NCI-H2029 treated with DMSO at 0.1 percent for 48 hours (cell line): ENCODE measurements around the gene PIP5K1A.

Experiments used
- DNase-seq: peaks from one replicate; lab custom pipeline; 2025; lab: John Stamatoyannopoulos, UW

Gene PIP5K1A

DNA sequence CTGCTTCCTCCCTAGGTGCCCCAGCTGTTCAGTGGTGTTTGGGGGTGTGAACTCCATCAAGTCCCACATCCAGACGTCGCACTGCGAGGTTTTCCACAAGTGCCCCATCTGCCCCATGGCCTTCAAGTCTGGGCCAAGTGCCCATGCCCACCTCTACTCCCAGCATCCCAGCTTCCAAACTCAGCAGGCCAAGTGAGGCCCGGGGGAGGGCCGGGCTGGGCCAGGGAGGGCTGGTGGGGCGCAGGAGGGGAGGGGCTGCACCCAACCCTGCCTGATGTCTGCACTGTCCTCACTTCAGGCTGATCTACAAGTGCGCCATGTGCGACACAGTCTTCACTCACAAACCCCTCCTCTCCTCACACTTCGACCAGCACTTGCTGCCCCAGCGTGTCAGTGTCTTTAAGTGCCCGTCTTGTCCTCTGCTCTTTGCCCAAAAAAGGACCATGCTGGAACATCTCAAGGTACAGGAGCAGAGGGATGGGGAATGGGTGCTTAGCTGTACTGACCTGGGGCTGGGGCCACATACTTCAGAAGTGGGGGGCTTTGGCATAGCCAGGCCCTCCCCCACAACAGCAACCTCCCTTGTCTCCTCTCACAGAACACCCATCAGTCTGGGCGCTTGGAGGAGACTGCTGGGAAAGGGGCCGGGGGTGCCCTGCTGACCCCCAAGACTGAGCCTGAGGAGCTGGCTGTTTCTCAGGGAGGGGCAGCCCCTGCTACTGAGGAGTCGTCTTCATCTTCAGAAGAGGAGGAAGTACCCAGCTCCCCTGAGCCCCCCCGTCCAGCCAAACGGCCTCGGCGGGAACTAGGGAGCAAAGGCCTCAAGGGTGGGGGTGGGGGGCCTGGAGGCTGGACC, 91.0 kb downstream of the PIP5K1A start:
- no peak for DNase-seq

DNA sequence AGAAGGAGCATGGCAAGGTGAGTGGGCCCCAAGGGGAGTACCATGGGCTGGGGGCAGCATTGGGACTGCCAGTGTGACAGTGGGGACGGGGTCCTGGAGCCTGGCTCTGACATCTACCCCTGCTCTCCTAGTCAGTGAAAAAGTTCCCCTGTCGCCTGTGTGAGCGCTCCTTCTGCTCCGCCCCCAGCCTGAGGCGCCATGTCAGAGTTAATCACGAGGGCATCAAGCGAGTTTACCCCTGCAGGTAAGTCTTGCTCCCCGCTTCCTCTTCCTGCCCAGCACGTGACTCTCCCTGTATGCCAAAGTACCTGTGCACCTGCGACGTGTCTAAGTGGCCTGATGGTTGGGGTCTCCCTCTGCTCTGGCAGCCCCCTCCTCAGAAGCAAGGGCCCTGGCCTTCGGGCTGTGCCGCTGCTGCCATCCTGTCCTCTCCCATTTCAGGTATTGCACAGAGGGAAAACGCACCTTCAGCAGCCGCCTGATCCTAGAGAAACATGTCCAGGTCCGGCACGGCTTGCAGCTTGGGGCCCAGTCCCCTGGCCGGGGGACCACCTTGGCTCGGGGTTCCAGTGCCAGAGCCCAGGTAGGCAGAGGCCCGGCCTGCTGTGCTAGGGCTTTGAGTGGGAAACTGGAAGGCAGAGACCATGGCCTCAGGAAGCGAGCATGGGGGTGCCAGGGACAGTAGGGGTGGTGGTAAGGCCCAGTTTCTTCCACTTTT, 91.8 kb downstream of the PIP5K1A start:
- no peak for DNase-seq

GRCh38 chr1:151290709-151291303, 92.5 kb downstream of the PIP5K1A start:
- DNase-seq = no peak

- no peak for DNase-seq
Measured at GRCh38 chr1:151292207-151293030, 94.1 kb downstream of the PIP5K1A start.

GRCh38 chr1:151293093-151293492, 94.7 kb downstream of the PIP5K1A start:
- no peak for DNase-seq

DNA sequence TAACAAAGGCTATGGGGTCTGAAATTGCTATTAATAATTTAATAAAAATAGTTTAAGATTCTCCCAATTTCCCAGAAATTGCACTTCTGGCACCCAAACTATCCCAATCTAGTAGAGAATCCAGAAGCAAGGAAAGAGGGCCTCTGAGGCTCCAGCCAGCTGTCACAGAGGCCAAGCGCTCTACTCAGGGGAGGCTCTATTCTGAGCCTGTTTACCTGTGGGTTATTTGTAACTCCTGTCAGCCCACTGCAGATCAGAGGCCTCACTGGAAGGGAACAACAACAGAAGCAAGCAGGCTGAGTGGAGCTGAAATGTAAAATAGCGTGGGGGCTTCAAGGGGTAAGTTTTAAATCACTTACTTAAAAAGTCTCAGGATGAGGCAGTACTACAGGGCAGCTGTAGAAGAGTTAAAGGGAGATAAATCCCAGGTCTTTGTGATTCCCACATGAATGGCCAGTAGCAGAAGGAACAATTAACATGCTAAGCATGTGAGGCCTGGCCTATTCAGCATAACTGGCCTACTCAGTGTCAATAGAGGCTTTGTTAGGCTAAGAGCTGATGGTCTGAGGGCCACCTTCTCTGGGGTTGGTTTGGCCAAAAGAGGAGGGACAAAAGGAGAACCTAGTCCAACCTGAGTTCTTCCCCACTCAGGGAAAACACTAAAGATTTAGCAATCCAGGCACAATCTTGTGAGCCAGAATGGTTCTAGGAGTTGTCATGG, 96.5 kb downstream of the PIP5K1A start:
- no peak for DNase-seq
